LNCAP (cell line): ENCODE results near the gene SEC14L5.

Source experiments
- CTCF ChIP-seq: fragments of 450-650 bp; IDR thresholded peaks from 2 replicates; pipeline ENCODE4 v1.5.1; 2017; ENCODE audit warnings: mild to moderate bottlenecking

The SEC14L5 gene

GRCh38 chr16:4957720-4958509 lies at the start of gene SEC14L5:
Gene SEC14L5 (plus strand): TSS chr16:4958330. CDS start chr16:4959324, 994 bp downstream.
- no peak for TF ChIP-seq CTCF

GRCh38 chr16:4908854-4909401 lies 49.2 kb upstream of the SEC14L5 start:
- no peak for TF ChIP-seq CTCF

- no peak for TF ChIP-seq CTCF
Observed at GRCh38 chr16:4909825-4910224, 48.3 kb upstream of the SEC14L5 start.

- TF ChIP-seq CTCF, result no peak
Observed at GRCh38 chr16:4910828-4911227, 47.3 kb upstream of the SEC14L5 start.

GRCh38 chr16:4911970-4912386 lies 46.2 kb upstream of the SEC14L5 start:
- TF ChIP-seq CTCF, result no peak

GRCh38 chr16:4913130-4913773 lies 44.9 kb upstream of the SEC14L5 start:
- no peak for TF ChIP-seq CTCF

- no peak for TF ChIP-seq CTCF
Observed at GRCh38 chr16:4913774-4914525, 44.2 kb upstream of the SEC14L5 start.
